HFFc6 (cell line): ENCODE results near the gene CRTC3. TPM values are rescaled to one million over a fixed set of nuclear protein-coding genes. Genes with fewer than 3 reads are reported as not detected.

Source experiments
- DNase-seq: peaks from one replicate; pipeline ENCODE4 v3.0.0-alpha.2; 2018
- H3K27ac Mint-ChIP-seq: 2 replicates; pipeline ENCODE4 v1.8.0; 2020; ENCODE audit warnings: mild to moderate bottlenecking, mixed read lengths
- H3K27me3 Mint-ChIP-seq: 2 replicates; pipeline ENCODE4 v1.8.0; 2021; ENCODE audit warnings: mild to moderate bottlenecking, moderate library complexity, mixed read lengths; ENCODE audit not compliant: insufficient read depth
- H3K36me3 Mint-ChIP-seq: 2 replicates; pipeline ENCODE4 v1.8.0; 2021; ENCODE audit warnings: low read depth, mixed read lengths
- H3K4me1 Mint-ChIP-seq: 2 replicates; pipeline ENCODE4 v1.8.0; 2020; ENCODE audit warnings: low read depth, mixed read lengths
- H3K4me3 Mint-ChIP-seq: 2 replicates; pipeline ENCODE4 v1.8.0; 2020; ENCODE audit warnings: mild to moderate bottlenecking, moderate library complexity, mixed read lengths
- H3K9me3 Mint-ChIP-seq: 2 replicates; pipeline ENCODE4 v1.8.0; 2020; ENCODE audit warnings: mild to moderate bottlenecking, mixed read lengths
- CTCF ChIP-seq: fragments of 200-600 bp; sonication (generic); IDR thresholded peaks from 2 replicates; pipeline ENCODE4 v1.5.0; 2021; ENCODE audit warnings: antibody characterized with exemption, mild to moderate bottlenecking
- total RNA-seq, 6 experiments: library from RNA; stranded (reverse); fragmentation: NEBNext Ultra II Directional; extraction: Animal tissue kit (Norgen Biotek cat#: 25700); gene quantifications; 2 replicates in 1 of 6; 3 replicates in 5 of 6; pipeline ENCODE4 v1.2.3, GENCODE V29; 2021

The CRTC3 gene
- total RNA-seq, 6 experiments from 2014 or later, result 21.5 to 24.3 (median 23.5) TPM

- peaks cover 56% of the 10 kb centered on the region for H3K36me3 Mint-ChIP-seq
- H3K27me3 Mint-ChIP-seq, result no peaks in the 10 kb centered on the region; the same call in none of the 2 replicates
- no peak overlapping the region for H3K27ac Mint-ChIP-seq
Observed at GRCh38 chr15:90483637-90484036, 46.1 kb upstream of the CRTC3 start.

DNA sequence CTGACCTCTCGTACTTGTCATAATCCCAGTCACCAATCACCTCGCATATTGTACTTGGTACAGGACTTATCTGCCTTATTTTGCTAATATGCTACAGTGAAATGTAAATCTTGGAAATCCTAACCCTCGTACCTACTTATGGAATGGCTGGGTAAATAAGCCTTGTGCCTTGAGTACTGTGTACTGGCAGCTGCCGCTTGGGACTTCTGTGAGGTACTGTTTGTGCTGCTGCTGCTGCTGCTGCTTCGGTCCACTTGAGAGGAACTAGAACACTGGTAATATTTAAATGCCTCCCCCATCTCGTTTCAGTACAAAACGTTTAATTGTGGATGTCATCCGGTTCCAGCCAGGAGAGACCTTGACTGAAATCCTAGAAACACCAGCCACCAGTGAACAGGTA, 42.5 kb upstream of the CRTC3 start:
- Mint-ChIP-seq H3K36me3 (peaks cover 66% of the 10 kb centered on the region), H3K9me3 (no peaks in the 10 kb centered on the region), H3K4me3 (no peak overlapping the region), H3K27me3 (no peaks in the 10 kb centered on the region), H3K4me1 (no peaks in the 10 kb centered on the region), H3K27ac (no peak overlapping the region)
- no peak for TF ChIP-seq CTCF
- DNase-seq, result no peak

More at GRCh38 chr15:90483637-90484036, 46.1 kb upstream of the CRTC3 start:
- no peak overlapping the region for H3K4me3 Mint-ChIP-seq
- no peaks in the 10 kb centered on the region for H3K9me3 Mint-ChIP-seq
- DNase-seq, result no peak
- TF ChIP-seq CTCF, result no peak
- peaks cover 15% of the 10 kb centered on the region for H3K4me1 Mint-ChIP-seq

GRCh38 chr15:90489514-90489913, 40.2 kb upstream of the CRTC3 start:
- no peak for TF ChIP-seq CTCF
- no peaks in the 10 kb centered on the region for H3K4me1 Mint-ChIP-seq
- no peaks in the 10 kb centered on the region for H3K9me3 Mint-ChIP-seq
- peaks cover 67% of the 10 kb centered on the region for H3K36me3 Mint-ChIP-seq
- H3K27me3 Mint-ChIP-seq, result no peaks in the 10 kb centered on the region
- no peak overlapping the region for H3K27ac Mint-ChIP-seq
- H3K4me3 Mint-ChIP-seq, result no peak overlapping the region
- no peak for DNase-seq

- Mint-ChIP-seq H3K36me3 (peaks cover 65% of the 10 kb centered on the region), H3K9me3 (no peaks in the 10 kb centered on the region), H3K27ac (no peak overlapping the region), H3K27me3 (no peaks in the 10 kb centered on the region), H3K4me3 (no peak overlapping the region), H3K4me1 (no peaks in the 10 kb centered on the region)
- DNase-seq, result no peak
- no peak for TF ChIP-seq CTCF
Observed at GRCh38 chr15:90489944-90490343, 39.8 kb upstream of the CRTC3 start.

DNA sequence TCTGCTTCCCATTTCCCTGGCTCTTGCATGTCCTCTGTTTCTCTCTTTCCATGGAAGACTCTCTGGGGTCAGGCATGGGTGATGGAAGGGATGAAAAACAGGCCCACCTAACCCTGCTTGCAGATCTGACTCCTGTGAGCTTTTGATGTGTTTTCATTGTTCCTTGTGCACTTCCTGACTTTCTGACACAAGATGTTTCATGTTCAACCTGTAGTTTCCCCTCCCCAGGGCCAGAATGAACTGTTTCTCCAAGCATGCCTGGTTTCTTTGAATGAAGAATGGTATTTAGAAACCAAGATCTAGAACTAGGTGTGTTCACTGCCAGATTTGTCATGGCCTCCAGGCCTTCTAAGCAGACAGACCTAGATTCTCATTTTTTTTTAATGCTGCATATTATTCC, 36.1 kb upstream of the CRTC3 start:
- H3K9me3 Mint-ChIP-seq, result no peaks in the 10 kb centered on the region
- H3K36me3 Mint-ChIP-seq, result peaks cover 49% of the 10 kb centered on the region
- H3K27ac Mint-ChIP-seq, result peak overlapping the region; percentile 26; the same call in 1 of the 2 replicates
- H3K27me3 Mint-ChIP-seq, result peaks cover 2% of the 10 kb centered on the region
- TF ChIP-seq CTCF, result no peak
- no peaks in the 10 kb centered on the region for H3K4me1 Mint-ChIP-seq
- no peak for DNase-seq
- H3K4me3 Mint-ChIP-seq, result no peak overlapping the region

DNA sequence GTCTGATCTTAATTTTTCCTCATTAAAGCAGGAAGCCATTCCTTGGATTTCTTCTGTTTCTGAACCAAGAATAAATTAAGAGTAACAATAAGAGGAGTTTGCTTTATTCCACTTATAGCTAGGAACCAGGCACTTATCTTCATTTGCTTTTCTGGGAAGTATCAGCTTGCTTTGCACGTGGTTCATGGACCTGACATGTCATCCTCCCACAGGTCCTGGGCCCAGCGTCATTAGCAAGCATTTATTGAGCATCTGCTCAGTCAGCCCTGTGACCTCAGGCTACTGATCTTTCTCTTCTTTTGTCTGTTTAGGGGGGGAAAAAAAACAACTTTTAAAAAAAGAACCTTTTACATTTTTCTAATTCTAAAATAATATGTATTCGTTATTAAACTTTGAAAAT, 34.7 kb upstream of the CRTC3 start:
- Mint-ChIP-seq H3K4me1 (no peaks in the 10 kb centered on the region), H3K9me3 (no peaks in the 10 kb centered on the region), H3K4me3 (no peak overlapping the region), H3K27me3 (peaks cover 2% of the 10 kb centered on the region), H3K27ac (no peak overlapping the region), H3K36me3 (peaks cover 51% of the 10 kb centered on the region)
- no peak for TF ChIP-seq CTCF
- no peak for DNase-seq
